ENCODE data around the gene COG7.

DNA sequence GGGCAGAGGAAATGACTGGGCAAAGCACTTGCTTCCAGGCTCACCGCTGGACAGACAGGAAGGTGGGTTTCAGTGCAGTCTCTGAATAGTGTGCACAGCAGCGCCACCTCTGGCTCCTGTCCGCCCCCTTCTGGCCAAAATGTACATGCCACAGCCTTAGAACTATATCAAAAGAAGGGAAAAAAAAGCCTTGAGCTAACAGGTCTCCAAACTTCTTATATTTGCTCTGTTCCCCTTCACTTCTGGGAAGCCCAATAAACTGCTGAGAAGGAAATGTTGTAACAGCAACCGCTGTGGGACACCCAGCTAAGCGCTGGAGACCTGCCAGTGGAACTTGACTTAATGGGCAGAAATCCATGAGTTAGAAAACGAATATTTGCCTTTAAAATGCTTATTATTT lies 17.5 kb downstream of the COG7 start:
- TF ChIP-seq, protein P1, sequence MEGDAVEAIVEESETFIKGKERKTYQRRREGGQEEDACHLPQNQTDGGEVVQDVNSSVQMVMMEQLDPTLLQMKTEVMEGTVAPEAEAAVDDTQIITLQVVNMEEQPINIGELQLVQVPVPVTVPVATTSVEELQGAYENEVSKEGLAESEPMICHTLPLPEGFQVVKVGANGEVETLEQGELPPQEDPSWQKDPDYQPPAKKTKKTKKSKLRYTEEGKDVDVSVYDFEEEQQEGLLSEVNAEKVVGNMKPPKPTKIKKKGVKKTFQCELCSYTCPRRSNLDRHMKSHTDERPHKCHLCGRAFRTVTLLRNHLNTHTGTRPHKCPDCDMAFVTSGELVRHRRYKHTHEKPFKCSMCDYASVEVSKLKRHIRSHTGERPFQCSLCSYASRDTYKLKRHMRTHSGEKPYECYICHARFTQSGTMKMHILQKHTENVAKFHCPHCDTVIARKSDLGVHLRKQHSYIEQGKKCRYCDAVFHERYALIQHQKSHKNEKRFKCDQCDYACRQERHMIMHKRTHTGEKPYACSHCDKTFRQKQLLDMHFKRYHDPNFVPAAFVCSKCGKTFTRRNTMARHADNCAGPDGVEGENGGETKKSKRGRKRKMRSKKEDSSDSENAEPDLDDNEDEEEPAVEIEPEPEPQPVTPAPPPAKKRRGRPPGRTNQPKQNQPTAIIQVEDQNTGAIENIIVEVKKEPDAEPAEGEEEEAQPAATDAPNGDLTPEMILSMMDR (IDR thresholded peaks at IDR 0.05; ENCODE audit: low read depth, low read length, poor library complexity, severe bottlenecking), result peak; percentile 98
- no peak for TF ChIP-seq EZH2phosphoT487 (IDR thresholded peaks at IDR 0.05; ENCODE audit: borderline replicate concordance, low read length)

Data from DOHH2 (cell line).